ENCODE data around the gene ABITRAM. TPM values are rescaled to one million over a fixed set of nuclear protein-coding genes. Genes with fewer than 3 reads are reported as not detected.

Gene ABITRAM
- polyA plus RNA-seq, 1 donor from 2014 or later: 19.9 TPM

DNA sequence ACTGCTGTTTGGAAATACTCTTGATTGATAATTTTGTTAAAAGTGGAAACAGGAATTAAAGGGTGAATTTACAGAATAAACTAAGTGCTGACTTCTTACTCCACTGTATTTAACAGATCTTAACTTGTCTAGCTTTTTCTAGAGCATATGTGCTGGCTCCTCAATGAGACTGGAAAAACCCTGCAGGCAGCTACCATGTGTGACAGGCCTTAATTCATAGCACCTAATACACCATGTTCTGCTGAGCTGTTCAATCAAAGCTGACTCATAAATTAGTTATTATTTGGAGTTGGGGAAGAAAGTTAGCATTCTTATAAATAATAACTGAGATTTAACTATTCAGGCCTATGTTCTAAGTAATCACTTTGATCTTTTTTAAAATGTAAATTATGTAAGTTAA lies 49.7 kb downstream of the ABITRAM start:
- no peaks in the 10 kb centered on the region for H3K79me2 ChIP-seq (replicated peaks; ENCODE audit: insufficient read depth, low read length)
- no peak overlapping the region for H3K27ac ChIP-seq (ENCODE audit: low read length)
- H2AFZ ChIP-seq (ENCODE audit: low read depth, low read length): no peak overlapping the region
- TF ChIP-seq POLR2AphosphoS5 (IDR thresholded peaks at IDR 0.05): no peak
- no peaks in the 10 kb centered on the region for H4K20me1 ChIP-seq (ENCODE audit: insufficient read depth)
- H3K9ac ChIP-seq (ENCODE audit: low read length): no peak overlapping the region
- H3F3A ChIP-seq (ENCODE audit: insufficient read depth, low read length, poor library complexity, severe bottlenecking): no peaks in the 10 kb centered on the region
- H3K36me3 ChIP-seq (ENCODE audit: insufficient read depth, low read length): no peaks in the 10 kb centered on the region
- no peak overlapping the region for H3K4me3 ChIP-seq (ENCODE audit: low read length)
- H3K9me3 ChIP-seq (ENCODE audit: low read length): no peaks in the 10 kb centered on the region
- H3K4me2 ChIP-seq (ENCODE audit: low read length): no peak overlapping the region
- H3K9me2 ChIP-seq (ENCODE audit: insufficient read depth, low read length): no peaks in the 10 kb centered on the region
- H3K27me3 ChIP-seq (ENCODE audit: insufficient read depth, low read depth, low read length): no peaks in the 10 kb centered on the region

Other genes starting within 250 kb of the ABITRAM start
- gene ACTL7B, start 78.4 kb upstream of the ABITRAM start, polyA plus RNA-seq: not detected in 2 replicates
- gene ACTL7A, start 72.1 kb upstream of the ABITRAM start, polyA plus RNA-seq: not detected in 2 replicates
- 112 and 113 TPM in 2 replicates for gene ELP1, start 276 bp upstream of the ABITRAM start, polyA plus RNA-seq
- 14.3 and 24.7 TPM in 2 replicates for gene CTNNAL1, start 79.1 kb downstream of the ABITRAM start, polyA plus RNA-seq
- 30.2 and 32.1 TPM in 2 replicates for gene TMEM245, start 185.5 kb downstream of the ABITRAM start, polyA plus RNA-seq
- 20.4 and 24.6 TPM in 2 replicates for gene FRRS1L, start 232.8 kb downstream of the ABITRAM start, polyA plus RNA-seq